ENCODE measurements around the gene RAB28.

Gene RAB28

GRCh38 chr4:13504374-13504773 is 20.2 kb upstream of the RAB28 start:
- Histone ChIP-seq H3K9ac (ENCODE audit: low read length in 2 of 2) (no peak overlapping the region), H3K27me3 (ENCODE audit: control insufficient read depth in 1 of 2, insufficient read depth in 2 of 2, low read length in 2 of 2) (no peaks in the 10 kb centered on the region), H3K4me1 (ENCODE audit: control insufficient read depth, insufficient read depth, low read length) (no peaks in the 10 kb centered on the region)

GRCh38 chr4:13498469-13498868 is 14.3 kb upstream of the RAB28 start:
- H3K4me3 ChIP-seq (ENCODE audit: low read length in 2 of 2): no peak overlapping the region
- no peak overlapping the region for H3K27ac ChIP-seq (ENCODE audit: low read length)
- peaks cover 0 to 5% of the 10 kb centered on the region in 2 donors for H3K36me3 ChIP-seq (ENCODE audit: control insufficient read depth in 2 of 2, insufficient read depth in 2 of 2, low read length in 2 of 2)
- no peak overlapping the region for H3K9ac ChIP-seq (ENCODE audit: low read length in 2 of 2)
- H3K9me3 ChIP-seq (ENCODE audit: control insufficient read depth in 2 of 2, low read length in 2 of 2): no peaks in the 10 kb centered on the region
- no peaks in the 10 kb centered on the region for H3K4me1 ChIP-seq (ENCODE audit: control insufficient read depth, insufficient read depth, low read length)
- no peaks in the 10 kb centered on the region for H3K27me3 ChIP-seq (ENCODE audit: control insufficient read depth in 1 of 2, insufficient read depth in 2 of 2, low read length in 2 of 2)

More at GRCh38 chr4:13504374-13504773, 20.2 kb upstream of the RAB28 start:
- Histone ChIP-seq H3K4me3 (ENCODE audit: low read length in 2 of 2) (no peak overlapping the region), H3K9me3 (ENCODE audit: control insufficient read depth in 2 of 2, low read length in 2 of 2) (no peaks in the 10 kb centered on the region), H3K27ac (ENCODE audit: low read length) (no peak overlapping the region), H3K36me3 (ENCODE audit: control insufficient read depth in 2 of 2, insufficient read depth in 2 of 2, low read length in 2 of 2) (no peaks in the 10 kb centered on the region)

DNA sequence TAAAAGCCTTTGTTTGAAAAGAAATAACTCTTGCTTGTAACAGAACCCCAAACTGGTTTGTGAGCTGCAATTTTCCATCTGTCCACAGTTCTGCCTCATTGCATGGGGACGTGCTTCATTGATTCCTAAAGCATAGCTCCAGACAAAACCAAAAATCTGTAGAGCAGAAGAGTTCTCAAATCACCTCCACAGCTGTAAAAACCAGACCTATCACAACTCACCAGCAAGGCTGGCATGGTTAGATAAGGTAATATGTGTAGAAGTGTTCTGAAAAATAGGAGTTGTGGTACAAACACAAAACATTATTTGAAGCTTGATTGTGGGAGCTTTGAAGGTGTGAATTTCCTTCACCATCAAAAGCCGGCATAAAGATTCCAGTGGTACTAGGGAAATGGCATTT is 12.5 kb upstream of the RAB28 start:
- H3K4me3 ChIP-seq (ENCODE audit: low read length in 2 of 2): no peak overlapping the region
- no peak overlapping the region for H3K27ac ChIP-seq (ENCODE audit: low read length)
- no peak overlapping the region for H3K9ac ChIP-seq (ENCODE audit: low read length in 2 of 2)
- H3K9me3 ChIP-seq (ENCODE audit: control insufficient read depth in 2 of 2, low read length in 2 of 2): no peaks in the 10 kb centered on the region
- no peaks in the 10 kb centered on the region for H3K4me1 ChIP-seq (ENCODE audit: control insufficient read depth, insufficient read depth, low read length)
- H3K36me3 ChIP-seq (ENCODE audit: control insufficient read depth in 2 of 2, insufficient read depth in 2 of 2, low read length in 2 of 2): peaks cover 0 to 5% of the 10 kb centered on the region in 2 donors
- H3K27me3 ChIP-seq (ENCODE audit: control insufficient read depth in 1 of 2, insufficient read depth in 2 of 2, low read length in 2 of 2): no peaks in the 10 kb centered on the region

DNA sequence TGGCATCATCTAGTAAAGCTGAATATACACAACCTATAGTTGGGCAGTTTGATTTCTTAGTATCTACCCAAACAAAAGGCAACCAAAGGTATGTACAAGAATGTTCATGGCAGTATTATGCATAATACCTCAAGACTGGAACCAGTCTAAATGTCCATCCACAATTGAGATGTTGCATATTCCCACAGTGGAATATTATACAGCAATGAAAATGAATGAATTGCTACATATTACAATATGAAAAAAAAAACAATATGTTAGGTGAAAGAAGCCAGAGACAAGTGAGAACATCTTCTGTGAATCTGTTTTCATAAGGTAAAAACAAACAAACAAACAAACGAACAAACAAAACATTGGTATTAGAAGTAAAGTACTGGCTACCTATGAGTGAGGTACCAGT is 11.6 kb upstream of the RAB28 start:
- H3K27me3 ChIP-seq (ENCODE audit: control insufficient read depth in 1 of 2, insufficient read depth in 2 of 2, low read length in 2 of 2): no peaks in the 10 kb centered on the region
- H3K4me3 ChIP-seq (ENCODE audit: low read length in 2 of 2): no peak overlapping the region
- no peaks in the 10 kb centered on the region for H3K4me1 ChIP-seq (ENCODE audit: control insufficient read depth, insufficient read depth, low read length)
- no peak overlapping the region for H3K27ac ChIP-seq (ENCODE audit: low read length)
- no peak overlapping the region for H3K9ac ChIP-seq (ENCODE audit: low read length in 2 of 2)
- no peaks in the 10 kb centered on the region for H3K9me3 ChIP-seq (ENCODE audit: control insufficient read depth in 2 of 2, low read length in 2 of 2)
- peaks cover 0 to 5% of the 10 kb centered on the region in 2 donors for H3K36me3 ChIP-seq (ENCODE audit: control insufficient read depth in 2 of 2, insufficient read depth in 2 of 2, low read length in 2 of 2)

- Histone ChIP-seq H3K27ac (ENCODE audit: low read length) (no peak overlapping the region), H3K9me3 (ENCODE audit: control insufficient read depth in 2 of 2, low read length in 2 of 2) (no peaks in the 10 kb centered on the region), H3K4me3 (ENCODE audit: low read length in 2 of 2) (no peak overlapping the region), H3K36me3 (ENCODE audit: control insufficient read depth in 2 of 2, insufficient read depth in 2 of 2, low read length in 2 of 2) (peaks cover 0 to 5% of the 10 kb centered on the region in 2 donors), H3K27me3 (ENCODE audit: control insufficient read depth in 1 of 2, insufficient read depth in 2 of 2, low read length in 2 of 2) (no peaks in the 10 kb centered on the region), H3K9ac (ENCODE audit: low read length in 2 of 2) (no peak overlapping the region), H3K4me1 (ENCODE audit: control insufficient read depth, insufficient read depth, low read length) (no peaks in the 10 kb centered on the region)
Measured at GRCh38 chr4:13493793-13494192, 9.7 kb upstream of the RAB28 start.

DNA sequence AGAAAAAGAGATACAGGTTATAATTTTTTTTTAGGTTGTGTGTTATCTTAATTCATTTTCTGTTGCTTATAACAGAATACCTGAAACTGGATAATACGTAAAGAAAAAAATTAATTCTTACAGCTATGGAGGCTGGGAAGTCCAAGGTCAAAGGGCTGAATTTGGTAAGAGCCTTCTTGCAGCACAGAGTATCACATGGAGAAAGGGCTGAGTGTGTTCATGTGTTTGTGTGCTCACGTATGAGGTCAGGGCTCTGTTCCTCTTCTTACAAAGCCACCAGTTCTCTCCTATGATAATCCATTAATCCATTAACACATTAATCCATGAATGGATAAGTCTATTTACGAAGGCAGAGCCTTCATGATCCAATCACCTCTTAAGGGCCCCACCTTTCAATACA is 8.6 kb upstream of the RAB28 start:
- Histone ChIP-seq H3K4me1 (ENCODE audit: control insufficient read depth, insufficient read depth, low read length) (no peaks in the 10 kb centered on the region), H3K4me3 (ENCODE audit: low read length in 2 of 2) (no peak overlapping the region), H3K27me3 (ENCODE audit: control insufficient read depth in 1 of 2, insufficient read depth in 2 of 2, low read length in 2 of 2) (no peaks in the 10 kb centered on the region), H3K36me3 (ENCODE audit: control insufficient read depth in 2 of 2, insufficient read depth in 2 of 2, low read length in 2 of 2) (peaks cover 0 to 5% of the 10 kb centered on the region in 2 donors), H3K9me3 (ENCODE audit: control insufficient read depth in 2 of 2, low read length in 2 of 2) (no peaks in the 10 kb centered on the region), H3K27ac (ENCODE audit: low read length) (no peak overlapping the region), H3K9ac (ENCODE audit: low read length in 2 of 2) (no peak overlapping the region)

DNA sequence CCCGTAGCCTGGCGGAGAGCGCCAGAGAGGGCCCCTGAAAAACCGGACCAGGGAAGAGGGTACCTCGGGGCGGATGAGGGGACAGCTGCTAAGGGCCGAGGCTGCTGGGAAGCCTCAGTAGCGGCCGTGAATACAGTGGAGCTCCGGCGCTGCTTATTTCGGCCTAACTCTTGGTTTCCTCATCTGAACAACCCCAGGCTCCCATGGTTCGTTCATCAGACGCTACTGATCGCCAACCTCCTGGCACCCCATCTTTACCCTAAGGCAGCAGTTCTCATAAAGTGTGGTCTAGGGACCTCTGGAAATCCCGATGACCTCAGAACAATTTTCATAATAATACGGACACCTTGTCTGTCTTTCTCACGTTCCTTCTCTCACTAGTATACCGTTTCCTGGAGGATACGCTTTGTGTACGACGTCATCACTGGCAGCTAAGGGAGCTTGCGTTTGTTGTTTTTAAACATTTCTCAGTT is 645 bp upstream of the RAB28 start:
- H3K9ac ChIP-seq (ENCODE audit: low read length in 2 of 2): peak overlapping the region; percentile 52 to 85
- peaks cover 20% of the 10 kb centered on the region for H3K4me1 ChIP-seq (ENCODE audit: control insufficient read depth, insufficient read depth, low read length)
- H3K27me3 ChIP-seq (ENCODE audit: control insufficient read depth in 1 of 2, insufficient read depth in 2 of 2, low read length in 2 of 2): no peaks in the 10 kb centered on the region
- no peaks in the 10 kb centered on the region for H3K9me3 ChIP-seq (ENCODE audit: control insufficient read depth in 2 of 2, low read length in 2 of 2)
- H3K4me3 ChIP-seq (ENCODE audit: low read length in 2 of 2): peak overlapping the region; percentile 85 to 89
- peak overlapping the region; percentile 96 for H3K27ac ChIP-seq (ENCODE audit: low read length)
- no peaks in the 10 kb centered on the region for H3K36me3 ChIP-seq (ENCODE audit: control insufficient read depth in 2 of 2, insufficient read depth in 2 of 2, low read length in 2 of 2)

DNA sequence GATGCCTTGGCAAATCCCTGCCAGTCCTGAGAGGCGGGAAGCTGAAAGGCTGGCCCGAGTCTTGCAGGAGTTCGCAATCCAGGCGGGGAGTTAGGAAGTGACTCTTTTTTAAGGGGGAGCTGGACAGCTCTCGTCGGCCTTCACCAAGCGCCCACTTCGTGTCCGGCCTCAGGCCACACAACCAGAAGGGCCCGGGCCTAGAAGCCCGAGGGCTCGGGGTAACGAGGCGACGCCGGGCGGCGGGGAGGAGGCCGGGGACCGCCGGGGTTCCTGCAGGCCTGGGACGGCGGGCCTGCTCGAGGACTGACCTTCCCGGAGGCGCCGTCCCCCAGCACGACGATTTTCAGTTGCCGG is 395 bp downstream of the RAB28 start:
- H3K9ac ChIP-seq (ENCODE audit: low read length in 2 of 2): peak overlapping the region; percentile 78 to 85
- peak overlapping the region; percentile 96 for H3K27ac ChIP-seq (ENCODE audit: low read length)
- H3K27me3 ChIP-seq (ENCODE audit: control insufficient read depth in 1 of 2, insufficient read depth in 2 of 2, low read length in 2 of 2): no peaks in the 10 kb centered on the region
- peaks cover 20% of the 10 kb centered on the region for H3K4me1 ChIP-seq (ENCODE audit: control insufficient read depth, insufficient read depth, low read length)
- no peaks in the 10 kb centered on the region for H3K9me3 ChIP-seq (ENCODE audit: control insufficient read depth in 2 of 2, low read length in 2 of 2)
- peak overlapping the region; percentile 85 to 89 for H3K4me3 ChIP-seq (ENCODE audit: low read length in 2 of 2)
- no peaks in the 10 kb centered on the region for H3K36me3 ChIP-seq (ENCODE audit: control insufficient read depth in 2 of 2, insufficient read depth in 2 of 2, low read length in 2 of 2)

- H3K4me1 ChIP-seq (ENCODE audit: control insufficient read depth, insufficient read depth, low read length): peaks cover 20% of the 10 kb centered on the region
- peak overlapping the region; percentile 78 to 85 for H3K9ac ChIP-seq (ENCODE audit: low read length in 2 of 2)
- H3K27ac ChIP-seq (ENCODE audit: low read length): peak overlapping the region; percentile 96
- H3K4me3 ChIP-seq (ENCODE audit: low read length in 2 of 2): peak overlapping the region; percentile 85 to 89
- H3K27me3 ChIP-seq (ENCODE audit: control insufficient read depth in 1 of 2, insufficient read depth in 2 of 2, low read length in 2 of 2): no peaks in the 10 kb centered on the region
- no peaks in the 10 kb centered on the region for H3K9me3 ChIP-seq (ENCODE audit: control insufficient read depth in 2 of 2, low read length in 2 of 2)
- H3K36me3 ChIP-seq (ENCODE audit: control insufficient read depth in 2 of 2, insufficient read depth in 2 of 2, low read length in 2 of 2): no peaks in the 10 kb centered on the region
Measured at GRCh38 chr4:13483136-13483767, 888 bp downstream of the RAB28 start.

DNA sequence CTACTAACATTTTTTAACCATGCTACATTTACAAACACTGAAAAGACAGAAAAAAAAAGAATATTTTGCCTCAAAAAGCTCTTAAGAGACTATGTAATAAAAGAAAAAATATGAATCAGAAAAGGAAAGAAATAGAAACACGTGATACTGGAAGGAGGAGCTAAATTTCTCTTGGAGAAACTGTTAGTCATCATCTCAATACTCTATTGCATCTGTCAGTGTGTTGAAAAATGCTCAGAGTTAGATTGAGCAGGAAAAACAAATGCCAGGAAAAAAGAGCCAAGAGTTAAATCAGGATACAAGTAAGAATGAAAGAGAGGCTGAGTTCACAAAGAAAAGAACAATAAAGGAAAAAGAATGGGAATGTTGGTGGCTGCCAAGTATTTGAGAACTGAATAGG is 2.6 kb downstream of the RAB28 start:
- Histone ChIP-seq H3K27me3 (ENCODE audit: control insufficient read depth in 1 of 2, insufficient read depth in 2 of 2, low read length in 2 of 2) (no peaks in the 10 kb centered on the region), H3K9ac (ENCODE audit: low read length in 2 of 2) (peak overlapping the region in 1 of 2 donors; percentile 85), H3K4me3 (ENCODE audit: low read length in 2 of 2) (no peak overlapping the region), H3K9me3 (ENCODE audit: control insufficient read depth in 2 of 2, low read length in 2 of 2) (no peaks in the 10 kb centered on the region), H3K27ac (ENCODE audit: low read length) (no peak overlapping the region), H3K36me3 (ENCODE audit: control insufficient read depth in 2 of 2, insufficient read depth in 2 of 2, low read length in 2 of 2) (no peaks in the 10 kb centered on the region), H3K4me1 (ENCODE audit: control insufficient read depth, insufficient read depth, low read length) (peaks cover 20% of the 10 kb centered on the region)

- H3K36me3 ChIP-seq (ENCODE audit: control insufficient read depth in 2 of 2, insufficient read depth in 2 of 2, low read length in 2 of 2): no peaks in the 10 kb centered on the region
- H3K4me3 ChIP-seq (ENCODE audit: low read length in 2 of 2): peak overlapping the region in 1 of 2 donors; percentile 33
- H3K9ac ChIP-seq (ENCODE audit: low read length in 2 of 2): peak overlapping the region in 1 of 2 donors; percentile 66
- H3K27ac ChIP-seq (ENCODE audit: low read length): no peak overlapping the region
- H3K9me3 ChIP-seq (ENCODE audit: control insufficient read depth in 2 of 2, low read length in 2 of 2): no peaks in the 10 kb centered on the region
- H3K4me1 ChIP-seq (ENCODE audit: control insufficient read depth, insufficient read depth, low read length): peaks cover 14% of the 10 kb centered on the region
- H3K27me3 ChIP-seq (ENCODE audit: control insufficient read depth in 1 of 2, insufficient read depth in 2 of 2, low read length in 2 of 2): no peaks in the 10 kb centered on the region
Measured at GRCh38 chr4:13478707-13479106, 5.4 kb downstream of the RAB28 start.

Data from stomach smooth muscle (tissue), 2 donors.